Mesenchymal stem cell (in vitro differentiated cells and primary cell): Measurements from ENCODE around the gene MKNK1.

ENCODE experiments used
- DNase-seq: peaks from one replicate; pipeline ENCODE4 v3.0.0-alpha.2; 2013
- H2AFZ ChIP-seq: one replicate; pipeline ENCODE4 v1.6.1; 2013; ENCODE audit warnings: low read depth, mild to moderate bottlenecking, control low read depth, inconsistent platforms, low read length, moderate library complexity
- H2AK5ac ChIP-seq: 2 replicates; pipeline ENCODE4 v1.6.1; 2013; ENCODE audit warnings: low read length, moderate library complexity, mild to moderate bottlenecking, inconsistent platforms; ENCODE audit not compliant: severe bottlenecking
- H2BK120ac ChIP-seq: one replicate; pipeline ENCODE4 v1.6.1; 2013; ENCODE audit warnings: low read depth, mild to moderate bottlenecking, inconsistent platforms, low read length, moderate library complexity
- H2BK12ac ChIP-seq, 2 experiments: one replicate each; pipeline ENCODE4 v1.6.1; 2013; ENCODE audit warnings: inconsistent platforms in 2 of 2, low read length in 2 of 2, mild to moderate bottlenecking in 2 of 2, moderate library complexity in 2 of 2, control low read depth in 1 of 2
- H2BK15ac ChIP-seq: one replicate; pipeline ENCODE4 v1.6.1; 2013; ENCODE audit warnings: mild to moderate bottlenecking, low read depth, inconsistent platforms; ENCODE audit not compliant: poor library complexity, severe bottlenecking
- H2BK5ac ChIP-seq: 2 replicates; pipeline ENCODE4 v1.6.1; 2013; ENCODE audit warnings: low read depth, mild to moderate bottlenecking, low read length, control low read depth, inconsistent platforms; ENCODE audit not compliant: poor library complexity, severe bottlenecking
- H3K14ac ChIP-seq, 2 experiments: one replicate each; pipeline ENCODE4 v1.6.1; 2013; ENCODE audit warnings: inconsistent platforms in 2 of 2, low read length in 2 of 2, control low read depth in 1 of 2, mild to moderate bottlenecking in 1 of 2, moderate library complexity in 1 of 2
- H3K18ac ChIP-seq, 2 experiments: one replicate each; pipeline ENCODE4 v1.6.1; 2013; ENCODE audit warnings: inconsistent platforms in 2 of 2, low read length in 2 of 2, control low read depth in 1 of 2, low read depth in 1 of 2, mild to moderate bottlenecking in 1 of 2
- H3K23ac ChIP-seq, 2 experiments: one replicate each; pipeline ENCODE4 v1.6.1; 2013; ENCODE audit warnings: inconsistent platforms in 2 of 2, low read length in 2 of 2, mild to moderate bottlenecking in 2 of 2, moderate library complexity in 2 of 2, control low read depth in 1 of 2
- H3K27ac ChIP-seq: 2 replicates; pipeline ENCODE4 v1.5.1; 2013; ENCODE audit warnings: mild to moderate bottlenecking, moderate library complexity, low read length, control low read depth, inconsistent platforms; ENCODE audit not compliant: poor library complexity, severe bottlenecking
- H3K27me3 ChIP-seq, 2 experiments: 2 replicates each; pipeline versions ENCODE4 v1.6.1 to v1.7.0; 2013; ENCODE audit warnings: low read length in 2 of 2, mild to moderate bottlenecking in 2 of 2, moderate library complexity in 2 of 2, control low read depth in 1 of 2, inconsistent platforms in 1 of 2; ENCODE audit not compliant: control insufficient read depth in 1 of 2, insufficient read depth in 1 of 2
- H3K36me3 ChIP-seq, 2 experiments: 2 replicates each; pipeline versions ENCODE4 v1.6.1 to v1.7.0; 2013; ENCODE audit warnings: low read length in 2 of 2, control low read depth in 1 of 2, inconsistent platforms in 1 of 2, low read depth in 1 of 2, mild to moderate bottlenecking in 1 of 2; ENCODE audit not compliant: insufficient read depth in 2 of 2, control insufficient read depth in 1 of 2
- H3K4ac ChIP-seq, 2 experiments: one replicate each; pipeline ENCODE4 v1.6.1; 2013; ENCODE audit warnings: inconsistent platforms in 2 of 2, low read length in 2 of 2, mild to moderate bottlenecking in 2 of 2, moderate library complexity in 2 of 2, control low read depth in 1 of 2, low read depth in 1 of 2
- H3K4me1 ChIP-seq: 2 replicates; pipeline ENCODE4 v1.6.1; 2013; ENCODE audit warnings: low read depth, low read length, control low read depth; ENCODE audit not compliant: control insufficient read depth, insufficient read depth
- H3K4me2 ChIP-seq: 2 replicates; pipeline ENCODE4 v1.6.1; 2013; ENCODE audit warnings: low read length, mild to moderate bottlenecking, inconsistent platforms; ENCODE audit not compliant: poor library complexity, severe bottlenecking
- H3K4me3 ChIP-seq, 2 experiments: 2 replicates each; pipeline versions ENCODE4 v1.5.1 to v1.7.0; 2013; ENCODE audit warnings: low read length in 2 of 2, mild to moderate bottlenecking in 2 of 2, control low read depth in 1 of 2, low read depth in 1 of 2; ENCODE audit not compliant: insufficient read depth in 1 of 2
- H3K79me1 ChIP-seq: replicated peaks from 2 replicates; pipeline ENCODE4 v1.6.1; 2013; ENCODE audit warnings: mild to moderate bottlenecking, control low read depth, low read length, inconsistent platforms; ENCODE audit not compliant: poor library complexity, severe bottlenecking
- H3K9ac ChIP-seq: 2 replicates; pipeline ENCODE4 v1.7.0; 2013; ENCODE audit warnings: mild to moderate bottlenecking, low read length, moderate library complexity
- H3K9me3 ChIP-seq: 2 replicates; pipeline ENCODE4 v1.7.0; 2013; ENCODE audit warnings: mild to moderate bottlenecking, low read length; ENCODE audit not compliant: control insufficient read depth
- H4K8ac ChIP-seq: one replicate; pipeline ENCODE4 v1.6.1; 2013; ENCODE audit warnings: inconsistent platforms, mild to moderate bottlenecking, low read length, moderate library complexity
- H4K91ac ChIP-seq: one replicate; pipeline ENCODE4 v1.6.1; 2013; ENCODE audit warnings: mild to moderate bottlenecking, low read length, inconsistent platforms
- WGBS: methylation state at CpG from one replicate; pipeline ENCODE4 v1.1.7; 2013; ENCODE audit warnings: mixed read lengths; 5-methylcytosine and 5-hydroxymethylcytosine counted together

Gene MKNK1

DNA sequence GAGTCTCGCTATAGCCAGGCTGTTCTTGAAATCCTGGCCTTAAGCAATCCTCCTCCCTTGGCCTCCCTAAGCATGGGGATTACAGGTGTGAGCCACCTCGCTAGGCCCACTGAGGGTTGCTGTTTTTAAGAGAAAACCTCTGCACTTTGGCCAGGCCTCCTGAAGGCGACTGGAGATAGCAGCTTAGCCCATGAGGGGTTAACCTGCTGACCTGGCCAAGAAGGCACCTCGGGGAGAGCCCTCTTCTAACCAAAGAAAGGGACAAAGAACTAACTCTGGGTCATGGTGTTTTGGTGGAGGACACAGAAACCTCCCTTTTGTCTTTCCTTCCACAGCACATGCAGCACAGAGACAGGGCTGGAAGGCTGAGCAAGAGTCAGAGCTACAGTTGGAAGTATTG lies 35.0 kb downstream of the MKNK1 start:
- no peak overlapping the region for H3K4ac ChIP-seq
- H2AK5ac ChIP-seq: no peak overlapping the region
- no peaks in the 10 kb centered on the region for H3K79me1 ChIP-seq
- no peak overlapping the region for H2BK12ac ChIP-seq
- H3K9me3 ChIP-seq: no peaks in the 10 kb centered on the region
- H3K9ac ChIP-seq: no peak overlapping the region
- no peak overlapping the region for H4K8ac ChIP-seq
- no peak overlapping the region for H2BK15ac ChIP-seq
- H3K27ac ChIP-seq: no peak overlapping the region
- DNase-seq: no peak
- H2BK120ac ChIP-seq: no peak overlapping the region
- no peak overlapping the region for H4K91ac ChIP-seq
- H3K18ac ChIP-seq: no peak overlapping the region
- H3K27me3 ChIP-seq: no peaks in the 10 kb centered on the region
- WGBS: 98% methylated on average over 4 of the region's 4 CpGs
- H3K14ac ChIP-seq: no peak overlapping the region
- no peak overlapping the region for H3K4me2 ChIP-seq
- no peak overlapping the region for H2BK5ac ChIP-seq
- H2AFZ ChIP-seq: no peak overlapping the region
- H3K4me1 ChIP-seq: no peaks in the 10 kb centered on the region
- H3K36me3 ChIP-seq: peaks cover 29 to 54% of the 10 kb centered on the region in 2 experiments
- no peak overlapping the region for H3K23ac ChIP-seq
- no peak overlapping the region for H3K4me3 ChIP-seq

DNA sequence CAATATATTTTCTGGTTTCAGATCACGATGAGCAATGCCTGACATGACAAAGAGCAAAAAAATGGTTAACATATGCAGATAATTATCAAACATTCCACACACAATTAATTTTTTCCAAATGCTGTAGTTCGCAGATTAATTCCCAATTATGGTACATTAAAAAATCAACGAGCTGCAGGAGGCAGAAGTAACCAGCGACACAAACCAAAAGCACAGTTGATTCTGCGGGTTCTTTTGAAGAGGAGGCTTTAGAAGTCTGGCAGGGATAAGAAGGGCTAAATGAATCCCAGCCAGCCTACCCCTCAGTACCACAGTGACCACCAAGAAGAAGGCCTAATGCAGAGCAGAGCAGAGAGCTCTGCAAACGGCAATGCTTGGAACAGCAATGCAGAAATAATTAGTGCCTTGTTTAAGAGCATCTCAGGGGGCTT lies 35.6 kb downstream of the MKNK1 start:
- Histone ChIP-seq H2BK12ac (no peak overlapping the region), H3K23ac (no peak overlapping the region), H3K9me3 (no peaks in the 10 kb centered on the region), H4K91ac (no peak overlapping the region), H4K8ac (no peak overlapping the region), H2AK5ac (no peak overlapping the region), H3K18ac (no peak overlapping the region), H3K4ac (no peak overlapping the region), H3K4me3 (no peak overlapping the region), H3K14ac (no peak overlapping the region), H3K4me2 (no peak overlapping the region), H3K27me3 (no peaks in the 10 kb centered on the region), H3K79me1 (no peaks in the 10 kb centered on the region), H3K4me1 (no peaks in the 10 kb centered on the region), H2BK120ac (no peak overlapping the region), H2BK15ac (no peak overlapping the region), H3K36me3 (peaks cover 29 to 56% of the 10 kb centered on the region in 2 experiments), H3K27ac (no peak overlapping the region), H3K9ac (no peak overlapping the region), H2AFZ (no peak overlapping the region), H2BK5ac (no peak overlapping the region)
- 98% methylated on average over 6 of the region's 6 CpGs for WGBS
- no peak for DNase-seq

DNA sequence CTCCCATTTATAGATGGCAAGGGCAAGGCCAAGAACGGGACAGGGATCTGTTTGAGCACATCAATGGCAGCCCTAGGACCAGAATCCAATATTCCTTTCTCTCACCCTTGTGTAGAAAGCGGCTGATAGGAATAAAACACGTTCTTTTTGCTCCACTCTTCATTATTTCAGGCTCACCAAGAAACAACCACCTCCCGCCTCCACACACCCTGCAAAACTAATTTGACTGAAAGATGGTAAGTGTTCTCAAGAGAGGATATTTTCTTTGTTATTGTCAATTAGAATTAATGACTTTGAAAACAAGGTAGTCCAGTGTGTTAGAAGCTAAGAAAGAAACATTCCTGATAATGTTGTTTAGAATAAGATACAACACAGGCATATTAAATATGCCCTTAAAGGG lies 40.7 kb downstream of the MKNK1 start:
- DNase-seq: no peak
- Histone ChIP-seq H3K4me2 (no peak overlapping the region), H2BK15ac (no peak overlapping the region), H4K91ac (no peak overlapping the region), H3K4me3 (no peak overlapping the region), H2AK5ac (no peak overlapping the region), H2AFZ (no peak overlapping the region), H3K23ac (no peak overlapping the region), H3K27ac (no peak overlapping the region), H2BK120ac (no peak overlapping the region), H3K9ac (no peak overlapping the region), H3K4ac (no peak overlapping the region), H3K79me1 (no peaks in the 10 kb centered on the region), H3K4me1 (no peaks in the 10 kb centered on the region), H3K36me3 (peaks cover 62 to 90% of the 10 kb centered on the region in 2 experiments), H3K9me3 (no peaks in the 10 kb centered on the region), H3K14ac (no peak overlapping the region), H2BK12ac (no peak overlapping the region), H3K27me3 (no peaks in the 10 kb centered on the region), H4K8ac (no peak overlapping the region), H2BK5ac (no peak overlapping the region), H3K18ac (no peak overlapping the region)
- 92% methylated on average over 1 of the region's 4 CpGs for WGBS

DNA sequence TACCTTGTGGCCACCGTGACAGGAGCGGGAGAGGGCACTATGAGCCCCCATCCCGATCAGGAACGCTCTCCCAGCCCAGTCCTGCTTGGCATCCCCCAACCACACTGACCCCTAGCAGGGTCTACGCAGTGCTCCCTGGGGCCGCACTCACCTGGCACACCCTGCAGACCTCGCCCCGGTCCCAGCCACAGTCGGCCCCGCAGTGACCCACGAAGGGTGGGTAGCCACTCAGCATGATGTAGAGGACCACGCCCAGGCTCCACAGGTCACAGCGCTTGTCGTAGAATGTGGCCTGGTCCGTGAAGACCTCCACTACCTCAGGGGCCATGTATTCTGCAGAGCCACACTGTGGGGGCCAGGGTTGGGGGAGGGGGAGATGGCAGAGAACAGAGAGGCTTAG lies 41.6 kb downstream of the MKNK1 start:
- Histone ChIP-seq H3K4ac (no peak overlapping the region), H3K79me1 (no peaks in the 10 kb centered on the region), H3K27me3 (no peaks in the 10 kb centered on the region), H3K9me3 (no peaks in the 10 kb centered on the region), H2AK5ac (no peak overlapping the region), H2AFZ (no peak overlapping the region), H3K14ac (no peak overlapping the region), H2BK120ac (no peak overlapping the region), H3K36me3 (peaks cover 67 to 91% of the 10 kb centered on the region in 2 experiments), H3K4me2 (no peak overlapping the region), H3K4me1 (no peaks in the 10 kb centered on the region), H2BK5ac (no peak overlapping the region), H2BK15ac (no peak overlapping the region), H2BK12ac (no peak overlapping the region), H3K4me3 (no peak overlapping the region), H4K91ac (peak overlapping the region; percentile 30), H3K27ac (no peak overlapping the region), H3K23ac (no peak overlapping the region), H3K9ac (no peak overlapping the region), H3K18ac (no peak overlapping the region), H4K8ac (no peak overlapping the region)
- DNase-seq: no peak
- 98% methylated on average over 15 of the region's 15 CpGs for WGBS
